GM21786 (cell line): Measurements from ENCODE around the gene EXOC4.

Experiments used
- ATAC-seq: cut with Tn5 transposase; IDR thresholded peaks from one replicate; pipeline ENCODE4 v1.9.1; 2021; ENCODE audit not compliant: unreplicated experiment

EXOC4 gene

DNA sequence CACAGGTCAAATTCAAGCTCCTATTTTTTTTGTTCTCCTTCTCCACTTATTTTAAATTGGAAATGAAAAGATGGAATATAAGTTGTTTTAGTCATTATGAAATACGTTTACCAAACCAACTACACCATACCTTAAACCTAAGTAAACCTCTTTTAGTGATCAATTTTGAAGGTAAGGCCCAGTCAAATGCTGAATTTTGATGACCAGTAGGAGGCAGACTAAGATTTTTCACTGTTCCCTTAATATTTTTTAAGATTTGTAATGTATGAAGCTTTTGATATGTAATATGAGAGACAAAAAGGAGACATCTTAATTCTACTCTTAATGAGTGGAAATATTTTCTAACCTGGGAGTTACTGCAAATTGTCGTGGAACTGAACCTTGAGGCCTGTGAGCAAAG, 311.6 kb downstream of the EXOC4 start:
- no peak for ATAC-seq

DNA sequence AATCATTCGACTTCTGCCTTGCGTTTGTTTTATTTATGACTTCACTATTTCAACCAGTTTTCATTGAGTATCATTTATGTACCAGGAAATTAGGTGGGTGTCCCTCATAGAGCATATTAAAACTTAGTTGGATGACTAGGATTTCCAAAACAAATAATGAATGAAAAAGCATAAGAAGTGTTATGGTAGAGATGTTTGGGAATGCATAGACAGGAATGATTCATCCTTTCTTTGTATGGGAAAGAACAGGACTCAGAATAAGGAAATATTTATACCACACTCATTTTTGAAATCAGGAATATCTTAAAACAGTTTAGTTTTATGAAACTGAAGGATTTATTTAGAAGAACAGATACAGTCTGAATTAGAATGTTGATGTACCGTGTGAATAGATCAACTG, 315.7 kb downstream of the EXOC4 start:
- no peak for ATAC-seq

DNA sequence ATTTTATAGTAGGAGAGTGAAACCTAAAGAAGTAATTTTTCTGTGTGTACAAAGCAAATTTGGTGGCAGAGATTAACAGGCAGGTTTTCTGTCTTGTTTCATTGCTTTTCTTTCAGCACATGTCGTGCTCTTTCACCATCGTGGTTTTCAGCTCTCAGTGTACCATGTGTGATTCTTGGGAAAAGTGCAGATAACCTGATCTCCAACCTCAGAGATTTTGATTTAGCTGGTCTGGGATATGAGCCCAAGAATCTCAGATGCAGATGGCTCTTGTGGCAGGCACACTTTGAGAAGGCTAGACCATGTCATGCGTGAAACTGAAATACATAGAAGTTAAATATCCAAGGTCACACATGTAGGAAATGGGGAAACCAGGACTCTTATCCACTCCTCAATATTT, 317.4 kb downstream of the EXOC4 start:
- no peak for ATAC-seq

DNA sequence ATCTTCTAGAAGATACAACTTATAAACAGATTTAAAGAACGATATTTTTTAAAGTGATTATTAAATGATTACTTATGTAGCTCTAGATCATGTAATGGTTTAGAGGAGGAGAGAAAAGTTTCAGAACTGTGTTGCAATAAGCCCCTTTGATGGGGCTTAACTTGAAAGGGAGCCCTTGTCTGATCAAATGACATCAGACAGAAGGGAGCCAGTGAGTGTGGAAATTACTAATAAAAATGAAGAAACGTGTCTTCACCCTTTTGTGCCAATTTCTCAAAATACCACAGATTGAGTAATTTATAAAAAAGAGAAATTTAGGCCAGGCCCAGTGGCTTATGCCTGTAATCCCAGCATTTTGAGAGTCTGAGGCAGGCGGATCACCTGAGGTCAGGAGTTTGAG, 318.2 kb downstream of the EXOC4 start:
- ATAC-seq: no peak

DNA sequence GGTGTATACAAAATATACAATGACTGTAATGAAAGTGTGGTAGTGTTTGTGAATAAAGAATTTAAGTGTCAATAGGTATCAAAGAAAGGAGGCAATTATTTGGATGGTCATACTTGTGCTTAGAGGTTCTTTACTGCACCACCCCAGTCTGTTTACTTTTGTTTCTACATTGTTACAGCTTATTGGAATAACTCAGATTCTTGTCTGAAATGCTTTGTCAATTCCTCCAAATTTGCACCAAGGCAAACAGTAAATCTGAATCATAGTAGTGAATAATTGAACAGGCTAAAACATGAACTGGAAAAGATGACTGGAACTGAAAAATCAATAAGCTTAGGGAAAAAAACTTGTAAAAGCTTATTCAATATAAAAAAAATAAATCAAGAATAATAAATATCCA, 319.2 kb downstream of the EXOC4 start:
- no peak for ATAC-seq

DNA sequence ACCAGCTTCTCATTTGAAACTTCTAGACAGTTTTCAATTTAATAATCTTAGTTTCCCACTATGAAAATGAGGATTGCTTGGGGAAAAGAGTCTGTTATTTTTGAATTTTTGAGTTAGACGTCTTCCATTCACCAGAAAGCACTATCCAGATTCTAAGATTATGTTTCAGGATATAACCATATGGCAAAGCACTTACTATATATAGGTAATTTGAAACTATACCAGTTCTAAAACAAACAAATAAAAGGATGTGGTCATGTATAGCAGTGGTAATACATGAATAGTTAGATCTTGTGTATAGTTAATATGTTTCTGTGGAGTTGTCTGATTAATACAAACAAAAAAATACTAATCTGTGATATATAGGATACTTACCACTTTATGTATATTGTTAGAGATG, 320.0 kb downstream of the EXOC4 start:
- no peak for ATAC-seq

DNA sequence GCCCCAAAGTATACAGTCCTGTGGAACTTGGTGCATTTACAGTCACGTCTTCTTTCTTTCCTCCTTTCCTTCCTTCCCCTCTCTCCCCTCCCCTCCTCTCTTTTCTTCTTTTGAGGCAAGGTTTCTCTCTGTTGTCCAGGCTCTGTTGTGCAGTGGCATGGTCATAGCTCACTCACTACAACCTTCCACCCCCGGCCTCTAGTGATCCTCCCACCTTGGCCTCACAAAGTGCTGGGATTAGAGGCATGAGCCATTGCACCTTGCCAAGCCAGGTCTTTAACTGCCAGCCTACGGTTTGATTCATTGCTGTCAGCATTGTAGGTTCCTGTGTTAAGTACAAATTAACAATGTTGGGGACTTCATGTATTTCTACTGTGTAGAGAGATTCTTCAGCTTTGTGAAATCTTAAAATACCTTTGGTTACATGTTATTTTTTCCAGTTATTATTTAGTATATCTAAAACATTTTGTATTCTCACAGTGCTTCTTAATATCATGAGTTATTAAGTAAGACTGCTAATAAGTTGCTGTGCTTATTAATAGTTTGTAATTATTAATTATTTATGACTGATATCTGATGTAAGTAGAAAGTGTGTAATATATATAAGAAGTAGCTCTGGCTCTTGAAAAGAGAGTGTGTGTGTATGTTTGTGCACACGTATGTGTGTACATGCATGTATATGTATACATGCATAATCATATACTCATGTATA, 320.8 kb downstream of the EXOC4 start:
- ATAC-seq: no peak

DNA sequence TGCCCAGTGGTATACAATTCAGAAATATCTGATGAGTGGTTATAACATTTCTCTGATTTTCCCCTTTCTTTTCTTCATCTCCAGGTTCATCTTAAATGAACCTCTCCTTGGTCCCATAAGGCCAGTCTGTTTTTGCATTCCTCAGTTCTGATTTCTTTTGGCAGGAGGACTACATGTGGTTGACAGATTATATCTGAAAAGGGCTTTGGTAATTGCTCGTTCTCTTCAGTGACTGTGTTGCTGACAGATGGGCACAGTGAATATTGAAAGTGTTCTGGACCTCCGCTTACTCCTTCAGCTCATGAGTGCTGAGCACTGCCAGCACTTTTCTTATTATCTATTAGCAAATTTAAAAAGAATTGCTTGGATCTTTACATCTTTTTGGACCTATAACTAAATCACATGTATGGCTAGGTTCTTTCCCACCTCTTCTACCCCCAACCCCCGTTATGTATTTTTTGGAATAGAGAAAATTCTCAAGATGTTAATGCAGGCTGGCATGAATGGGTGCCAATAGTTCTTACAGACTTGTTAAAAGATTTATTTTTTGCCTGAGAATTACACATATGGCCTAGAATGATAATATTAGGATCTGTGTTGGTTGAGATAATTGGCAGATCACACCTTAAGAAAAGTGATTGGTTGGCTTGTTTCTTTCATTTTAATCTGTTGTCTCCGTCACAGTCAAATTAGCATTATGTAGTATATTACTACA, 323.0 kb downstream of the EXOC4 start:
- ATAC-seq: no peak

DNA sequence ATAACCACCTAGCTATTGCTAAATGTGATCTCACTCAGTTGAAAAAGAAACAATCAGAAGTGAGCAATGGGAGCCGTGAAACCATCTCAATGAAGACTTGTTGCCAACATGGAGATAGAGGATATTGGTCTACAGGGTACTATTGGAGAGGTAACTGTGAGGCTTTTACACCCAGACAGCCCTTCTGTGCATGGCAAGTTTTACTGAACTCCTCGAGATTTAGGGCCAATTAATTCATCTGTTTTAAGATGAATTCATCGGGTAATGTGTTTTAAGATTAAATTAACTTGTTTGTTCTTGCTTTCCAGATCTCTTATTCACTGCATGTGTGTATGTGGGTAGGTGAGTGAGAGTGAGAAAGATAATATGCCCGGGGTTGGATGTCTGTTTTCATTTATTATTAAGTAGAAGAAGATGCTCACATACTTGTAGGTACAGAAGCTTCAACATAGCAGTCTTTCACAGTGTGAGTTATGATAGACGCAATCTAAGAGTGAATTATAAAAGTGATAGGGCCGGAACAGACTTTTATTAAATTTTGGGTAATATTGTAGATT, 323.8 kb downstream of the EXOC4 start:
- ATAC-seq: no peak

DNA sequence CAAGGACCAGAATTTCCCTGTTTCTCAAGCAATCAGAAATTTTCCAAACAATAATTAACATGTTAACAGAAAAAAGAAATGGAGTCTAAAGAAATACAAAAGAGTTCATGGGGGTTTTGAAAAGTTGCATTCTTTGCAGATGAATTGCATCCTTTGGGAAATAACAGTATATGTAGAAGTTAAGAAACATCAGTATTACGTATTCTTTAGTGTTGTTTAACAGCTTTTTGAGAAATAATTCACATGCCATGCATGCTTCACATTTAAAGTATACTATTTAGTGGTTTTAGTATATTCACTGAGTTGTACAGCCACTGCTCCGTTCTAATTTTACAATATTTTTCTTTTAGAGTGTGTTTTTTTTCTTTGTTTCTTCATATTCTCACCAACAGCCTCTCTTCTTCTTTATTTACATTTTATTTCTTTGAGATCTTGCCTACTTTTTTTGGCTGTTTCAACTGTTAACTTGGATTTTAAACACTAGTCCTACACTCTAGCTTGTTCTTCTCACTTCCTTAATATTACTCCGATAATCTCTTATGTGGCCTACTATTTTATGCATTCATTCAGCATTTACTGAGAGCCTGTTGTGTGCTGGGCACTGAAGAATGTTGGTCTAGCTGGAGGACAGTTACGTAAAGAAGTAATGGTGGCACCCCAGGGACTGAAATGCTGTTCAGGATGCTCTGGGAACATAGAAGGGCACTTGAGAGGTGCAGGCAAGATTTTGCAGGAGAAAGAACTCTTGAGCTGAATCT, 330.1 kb downstream of the EXOC4 start:
- ATAC-seq: no peak

DNA sequence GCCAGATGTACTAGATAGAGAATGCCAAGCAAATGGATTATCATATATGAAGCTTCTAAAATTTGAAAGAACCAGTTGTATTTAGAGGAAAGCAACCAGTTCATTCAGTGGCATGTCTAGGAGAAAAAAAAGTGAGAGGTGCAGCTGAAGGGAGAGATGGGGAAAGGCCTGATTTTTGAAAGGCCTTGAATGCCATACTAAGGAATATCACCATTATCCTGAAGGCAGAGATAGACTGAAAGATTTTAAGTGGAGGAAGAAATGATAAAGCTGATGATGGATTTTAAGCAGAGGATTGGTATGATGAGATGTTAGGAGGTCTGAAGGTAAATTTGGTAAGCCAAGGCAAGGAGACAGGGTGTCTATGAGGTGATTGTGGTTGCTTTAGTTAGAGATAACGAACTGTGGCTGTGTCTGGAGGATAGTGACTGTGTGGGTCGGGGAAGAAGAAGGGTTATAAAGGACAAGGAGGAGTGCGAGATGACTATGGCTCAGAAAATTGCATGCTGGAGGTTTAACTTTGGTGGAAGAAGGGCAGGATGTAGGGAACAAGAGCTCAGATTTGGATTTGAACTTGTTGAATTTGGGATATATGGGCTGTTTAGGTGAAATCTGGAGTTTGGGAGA, 330.8 kb downstream of the EXOC4 start:
- ATAC-seq: no peak

DNA sequence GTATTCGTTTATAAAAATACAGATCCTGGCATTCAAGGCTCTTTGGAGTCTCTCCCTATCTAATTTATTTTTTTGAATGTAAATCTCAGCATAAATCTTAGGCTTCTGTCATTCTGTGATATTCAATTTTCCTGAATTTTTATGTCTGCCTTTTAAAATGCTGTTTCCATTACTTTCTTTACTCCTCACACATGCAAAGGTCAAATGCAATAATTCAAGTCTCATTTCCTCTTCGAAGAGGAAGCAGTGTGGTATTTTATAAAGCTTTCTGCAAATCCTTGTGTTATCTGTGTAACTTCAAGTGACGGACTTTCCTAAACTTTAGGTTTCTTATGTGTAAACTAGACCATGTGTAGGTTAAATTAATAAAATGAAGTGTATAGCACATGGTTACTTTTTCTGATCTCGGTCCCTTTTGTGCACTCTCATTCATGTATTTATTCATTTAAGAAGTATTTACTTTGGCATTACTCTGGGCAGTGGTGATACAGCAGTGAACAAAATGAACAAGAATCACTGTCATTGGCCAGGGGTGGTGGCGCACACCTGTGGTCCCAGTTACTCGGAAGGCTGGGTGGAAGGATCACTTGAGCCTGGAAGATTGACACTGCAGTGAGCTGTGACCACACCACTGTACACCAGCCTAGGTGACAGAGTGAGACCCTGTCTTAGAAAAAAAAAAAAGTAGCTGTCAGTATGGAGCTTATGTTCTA, 332.2 kb downstream of the EXOC4 start:
- no peak for ATAC-seq

DNA sequence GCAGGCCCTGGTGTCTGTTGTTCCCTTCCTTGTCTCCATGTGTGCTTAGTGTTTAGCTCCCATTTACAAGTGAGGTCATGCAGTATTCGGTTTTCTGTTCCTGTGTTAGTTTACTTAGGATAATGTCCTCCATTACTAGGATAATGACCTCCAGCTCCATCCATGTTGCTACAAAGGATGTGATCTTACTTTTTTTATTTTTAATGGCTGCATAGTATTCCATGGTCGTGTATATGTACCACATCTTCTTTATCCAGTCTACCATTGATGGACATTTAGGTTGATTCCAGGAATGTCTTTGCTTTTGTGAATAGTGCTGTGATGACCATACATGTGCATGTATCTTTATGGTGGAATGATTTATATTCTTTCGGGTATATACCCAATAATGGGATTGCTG, 333.4 kb downstream of the EXOC4 start:
- no peak for ATAC-seq

DNA sequence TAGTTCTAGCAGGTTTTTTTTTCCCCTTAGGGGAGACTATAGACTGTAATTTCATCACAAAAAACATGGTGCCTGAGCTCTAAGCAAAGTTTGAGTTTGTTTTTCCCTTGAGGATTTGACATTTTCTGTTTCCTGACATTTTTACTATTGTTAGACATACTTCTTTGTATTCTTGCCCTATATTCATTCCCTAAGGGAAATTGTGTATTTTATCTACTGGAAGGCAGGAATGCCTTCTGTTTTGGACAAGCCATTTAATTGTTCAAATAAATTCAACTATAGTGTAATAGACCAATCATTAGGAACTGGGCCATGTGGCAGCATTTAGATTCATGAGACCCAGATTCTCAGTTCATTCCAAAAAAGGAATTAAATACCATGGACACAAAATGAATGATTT, 335.0 kb downstream of the EXOC4 start:
- ATAC-seq: no peak

DNA sequence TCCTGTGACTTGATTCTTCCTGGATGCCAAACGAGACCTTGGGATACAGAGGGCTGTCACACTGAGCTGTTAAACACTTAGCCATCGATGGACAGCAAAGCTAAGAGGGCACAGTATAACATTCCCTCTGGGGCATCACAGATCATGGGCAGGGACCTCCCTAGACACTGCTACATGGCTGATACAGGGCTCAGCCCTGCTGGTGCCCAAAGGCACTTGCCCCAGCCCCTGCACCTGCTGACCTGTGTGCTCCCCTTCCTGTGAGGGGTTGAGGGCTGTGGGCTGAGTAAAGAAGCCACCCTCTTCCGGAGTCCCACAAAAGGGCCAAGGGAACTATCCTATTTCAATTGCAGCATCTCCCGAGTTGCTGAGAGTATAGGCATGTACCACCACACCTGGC, 337.9 kb downstream of the EXOC4 start:
- no peak for ATAC-seq

DNA sequence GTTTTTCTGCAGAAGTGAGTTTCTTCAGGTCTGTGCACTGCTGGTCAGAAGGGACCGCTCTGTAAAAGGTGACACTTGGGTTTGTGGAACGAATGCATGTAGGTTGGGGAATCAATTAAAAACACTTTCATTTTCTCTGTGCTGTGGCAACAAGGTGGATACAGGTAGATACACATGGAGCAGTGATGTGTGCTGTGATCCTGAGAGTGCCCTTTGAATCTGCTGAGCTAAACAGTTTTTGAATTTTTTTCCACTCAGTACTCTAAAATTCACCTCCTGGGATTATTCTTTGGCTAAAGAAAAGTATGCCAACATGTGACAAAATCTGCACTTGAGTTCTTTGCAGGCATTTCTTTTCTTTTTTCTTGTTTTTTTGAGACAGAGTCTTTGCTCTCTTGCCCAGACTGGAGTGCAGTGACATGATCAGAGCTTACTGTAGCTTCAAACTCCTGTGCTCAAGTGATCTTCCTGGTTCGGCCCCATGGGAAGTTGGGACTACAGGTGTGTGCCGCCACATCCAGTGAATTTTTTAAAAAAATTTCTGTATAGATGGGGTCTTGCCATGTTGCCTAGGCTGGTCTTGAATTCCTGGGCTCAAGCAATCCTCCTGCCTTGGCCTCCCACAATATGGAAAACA, 338.9 kb downstream of the EXOC4 start:
- no peak for ATAC-seq

DNA sequence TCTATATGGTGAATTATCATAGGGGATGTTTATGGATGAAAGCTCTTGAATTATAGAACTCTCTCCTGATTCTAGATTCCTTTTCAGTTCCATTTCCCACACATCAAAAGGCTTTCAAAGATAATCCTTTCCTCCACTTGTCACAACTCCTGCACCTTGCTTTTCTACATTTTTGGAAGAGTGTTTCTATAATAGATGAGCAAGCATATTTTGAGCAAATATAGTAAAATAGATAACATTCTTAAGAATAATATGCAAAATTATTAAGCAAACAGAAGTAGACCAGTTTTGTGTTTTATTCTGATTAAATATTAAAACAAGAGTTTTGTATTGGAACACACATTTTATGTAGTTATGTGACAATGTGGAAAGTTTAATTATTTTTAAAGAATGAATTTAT, 340.7 kb downstream of the EXOC4 start:
- ATAC-seq: no peak

DNA sequence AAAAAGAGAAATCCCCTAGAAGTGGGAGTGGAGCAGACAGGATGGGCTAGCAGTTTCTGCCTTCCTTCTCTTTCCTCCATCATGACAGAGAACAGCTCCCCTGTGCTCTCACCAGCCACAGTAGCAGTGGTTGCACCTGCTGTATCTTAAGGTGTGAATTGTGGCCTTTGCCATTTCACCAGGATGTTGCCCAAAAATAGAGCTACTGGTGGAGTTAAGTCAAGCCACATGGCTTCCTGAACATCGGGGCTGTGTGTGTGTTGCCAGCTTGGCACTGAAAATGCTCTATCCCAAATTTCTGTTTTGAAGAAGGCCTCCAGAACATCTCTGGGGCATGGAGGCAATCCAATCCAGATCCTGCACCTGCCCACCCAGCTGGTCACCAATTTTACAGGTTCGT, 348.7 kb downstream of the EXOC4 start:
- no peak for ATAC-seq

DNA sequence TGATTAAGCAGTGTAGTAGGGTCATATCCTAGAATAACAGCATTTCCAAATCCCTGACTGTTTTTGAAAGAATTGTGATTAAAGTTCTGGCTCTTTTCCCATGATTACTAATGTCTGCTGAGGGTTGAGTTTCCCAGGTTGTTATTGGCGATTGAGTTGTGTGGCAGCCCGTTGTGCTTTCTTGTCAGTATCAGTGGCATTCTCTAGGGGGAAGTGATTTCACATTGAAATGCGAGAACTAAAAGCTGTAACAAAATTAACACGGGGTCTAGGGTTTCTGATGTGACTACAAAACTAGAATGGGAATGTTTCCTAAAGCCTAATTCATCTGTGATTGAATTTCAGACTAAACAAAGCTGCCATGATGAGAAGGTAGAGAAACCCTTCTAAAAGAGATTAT, 349.4 kb downstream of the EXOC4 start:
- ATAC-seq: no peak

DNA sequence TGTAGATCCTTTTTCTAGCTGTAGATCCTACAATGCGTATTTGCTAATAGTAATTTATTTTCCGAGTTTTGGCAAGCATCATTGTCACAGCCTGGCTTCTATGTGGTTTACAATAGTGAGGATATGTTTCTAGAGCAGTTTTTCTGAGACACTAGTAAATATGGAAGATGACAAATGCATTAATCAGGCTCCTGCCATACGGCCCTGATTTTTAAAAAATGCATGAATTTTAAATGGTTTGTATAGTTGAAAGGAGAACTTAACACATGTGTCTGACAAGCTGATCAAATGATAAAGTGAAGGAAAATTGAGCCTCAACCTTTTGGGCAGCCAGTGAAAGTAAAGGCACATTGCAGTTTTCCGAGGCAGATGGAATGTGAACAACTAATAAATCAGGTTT, 354.1 kb downstream of the EXOC4 start:
- no peak for ATAC-seq
